Left lobe of liver (tissue), 2 donors: Measurements from ENCODE around the gene RAB3IL1. TPM values are rescaled to one million over a fixed set of nuclear protein-coding genes. Genes with fewer than 3 reads are reported as not detected.
"Not testable (repeated sequence)": the region's sequence is repeated elsewhere in the genome, so short reads cannot be mapped to it uniquely, and the experiment has no call there.

Experiments used
- ATAC-seq: fragments of 200-7000 bp; cut with Tn5 transposase; one replicate; pipeline ENCODE4 v1.9.1; 2020; ENCODE audit warnings: mild to moderate bottlenecking, moderate library complexity
- DNase-seq: peaks from one replicate; pipeline ENCODE4 v3.0.0-alpha.2; 2020; ENCODE audit warnings: low spot score
- total RNA-seq: library from RNA; stranded (reverse); gene quantifications from one replicate; pipeline ENCODE4 v1.2.1, GENCODE V29; 2021
- donor health status: DM: no; HTN: no; CAD: no; lungs with moderate emphysema.
- donor health status: DM: no; HTN: yes; CAD: no.

Gene RAB3IL1
- 4.0 TPM for total RNA-seq

- DNase-seq, result peak; percentile 62
- ATAC-seq, result peak; percentile 89
Measured at GRCh38 chr11:61917334-61918109, at the start of gene RAB3IL1. Gene RAB3IL1, minus strand, starts transcription at chr11:61917566. Its CDS starts 199 bp downstream, at chr11:61917367.

- DNase-seq (no peak), ATAC-seq (no peak)
Measured at GRCh38 chr11:61966734-61967115, 49.4 kb upstream of the RAB3IL1 start.

GRCh38 chr11:61964666-61965271, 47.4 kb upstream of the RAB3IL1 start:
- DNase-seq, result peak; percentile 72
- not testable (repeated sequence) for ATAC-seq

GRCh38 chr11:61964058-61964665, 46.8 kb upstream of the RAB3IL1 start:
- ATAC-seq (no peak), DNase-seq (peak; percentile 40)

- DNase-seq (peak; percentile 48), ATAC-seq (no peak)
Measured at GRCh38 chr11:61963282-61964057, 46.1 kb upstream of the RAB3IL1 start.

- no peak for ATAC-seq
Measured at GRCh38 chr11:61963016-61963281, 45.6 kb upstream of the RAB3IL1 start.

GRCh38 chr11:61962213-61963015, 45.0 kb upstream of the RAB3IL1 start:
- ATAC-seq (no peak), DNase-seq (peak; percentile 45)

More at GRCh38 chr11:61963016-61963281, 45.6 kb upstream of the RAB3IL1 start:
- no peak for DNase-seq

GRCh38 chr11:61961570-61962212, 44.3 kb upstream of the RAB3IL1 start:
- peak; percentile 67 for DNase-seq
- peak; percentile 73 for ATAC-seq

GRCh38 chr11:61960532-61960931, 43.2 kb upstream of the RAB3IL1 start:
- ATAC-seq (no peak), DNase-seq (peak; percentile 42)

GRCh38 chr11:61959678-61960077, 42.3 kb upstream of the RAB3IL1 start:
- DNase-seq (peak; percentile 44), ATAC-seq (no peak)

- no peak for ATAC-seq
- DNase-seq, result peak; percentile 42
Measured at GRCh38 chr11:61959114-61959513, 41.7 kb upstream of the RAB3IL1 start.

- DNase-seq (peak; percentile 12), ATAC-seq (no peak)
Measured at GRCh38 chr11:61958590-61958989, 41.2 kb upstream of the RAB3IL1 start.

- DNase-seq, result no peak
- no peak for ATAC-seq
Measured at GRCh38 chr11:61957021-61957770, 39.8 kb upstream of the RAB3IL1 start.

- ATAC-seq (no peak), DNase-seq (no peak)
Measured at GRCh38 chr11:61956191-61957020, 39.0 kb upstream of the RAB3IL1 start.

GRCh38 chr11:61955422-61956135, 38.2 kb upstream of the RAB3IL1 start:
- ATAC-seq (peak; percentile 37), DNase-seq (peak; percentile 52)

GRCh38 chr11:61954851-61955421, 37.6 kb upstream of the RAB3IL1 start:
- DNase-seq (peak; percentile 57), ATAC-seq (peak; percentile 69)

GRCh38 chr11:61954106-61954850, 36.9 kb upstream of the RAB3IL1 start:
- DNase-seq (no peak), ATAC-seq (no peak)
